Measurements from ENCODE around the gene GRIN3B. TPM values are rescaled to one million over a fixed set of nuclear protein-coding genes. Genes with fewer than 3 reads are reported as not detected.

Gene GRIN3B
- total and polyA plus RNA-seq, 2 of the 4 experiments (the other 2 are of a cell fraction), result under 0.01 to 0.91 TPM

DNA sequence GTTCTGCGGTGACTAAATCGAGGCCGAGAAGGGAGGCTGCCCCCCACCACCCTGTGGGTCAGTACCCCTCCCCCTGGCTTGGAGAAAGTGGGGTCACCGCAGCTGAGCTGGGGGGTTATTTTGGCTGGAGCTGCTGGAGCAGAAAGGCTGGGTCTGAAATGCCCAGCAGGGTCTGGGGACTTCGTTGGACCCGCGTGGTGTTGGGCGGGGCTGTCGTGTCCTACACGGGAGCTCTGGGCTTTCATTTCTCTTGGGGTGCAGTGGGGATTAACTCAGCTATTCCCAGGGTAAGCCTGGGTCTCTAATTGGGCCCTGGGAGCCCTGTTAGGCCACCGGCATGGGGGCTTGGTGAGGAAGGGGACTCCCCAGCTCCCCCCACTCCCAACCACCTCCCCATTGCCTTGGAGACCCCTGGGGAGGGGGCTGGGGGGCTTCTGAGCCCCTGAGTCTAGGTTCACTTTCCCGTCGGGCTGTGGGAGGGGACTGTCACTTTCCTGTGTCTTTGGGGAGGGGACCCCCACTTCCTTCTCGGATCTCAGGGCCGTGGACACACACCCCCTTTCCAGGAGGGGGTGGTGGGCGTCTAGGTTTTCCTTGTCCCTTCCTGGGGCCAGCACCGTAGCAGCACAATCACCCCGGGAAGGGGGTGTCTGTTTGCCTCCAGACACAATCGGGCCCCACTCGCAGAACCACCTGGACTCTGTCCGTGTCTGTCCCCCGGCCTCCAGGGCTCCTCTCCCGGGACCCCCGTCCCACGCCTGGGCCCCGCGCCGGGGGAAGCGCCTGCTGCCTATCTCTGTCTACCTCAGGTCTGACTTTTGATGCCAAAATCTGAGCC lies 26.3 kb upstream of the GRIN3B start:
- H4K5ac ChIP-seq (ENCODE audit: low read depth, low read length), result no peak overlapping the region
- ATAC-seq (ENCODE audit: low read depth) (no peak), DNase-seq (no peak)
- in situ Hi-C loops (cut with MboI; ENCODE audit: low sequenced_read_pairs), result no loop called here
- H3K23ac ChIP-seq (ENCODE audit: low read depth, low read length), result no peak overlapping the region
- H3K14ac ChIP-seq (replicated peaks; ENCODE audit: low read depth, low read length), result no peak overlapping the region
- H3K4me3 ChIP-seq (ENCODE audit: insufficient read depth, low read depth, low read length), result no peak overlapping the region
- no peaks in the 10 kb centered on the region; the same call in 1 of the 2 replicates for H4K20me1 ChIP-seq (ENCODE audit: insufficient read depth, low read length)
- no peak overlapping the region for H3K4ac ChIP-seq (ENCODE audit: low read depth, low read length)
- H3K4me2 ChIP-seq (ENCODE audit: low read depth, low read length), result no peak overlapping the region
- H3K9ac ChIP-seq (ENCODE audit: low read depth, low read length), result no peak overlapping the region
- no peak overlapping the region; the same call in 1 of the 2 replicates for H2AK5ac ChIP-seq (ENCODE audit: low read depth, low read length)
- 63% methylated on average over 9 of the region's 29 CpGs; no CpG with 5 or more reads in 1 of the 2 experiments for WGBS, 2 experiments (ENCODE audit: extremely low coverage in 2 of 2, insufficient read length in 1 of 2)
- ChIA-PET POLR2A (ENCODE audit: unreplicated experiment) (no interaction called here), CTCF (no interaction called here)
- H3K79me1 ChIP-seq (ENCODE audit: low read depth in 1 of 2, low read length in 2 of 2), result peaks cover 9 to 19% of the 10 kb centered on the region in 2 experiments
- BruUV-seq (replicated peaks), result no TSS peak
- intact Hi-C loops (cut with micrococcal nuclease), result no loop called here
- H3K4me1 ChIP-seq (ENCODE audit: control insufficient read depth, insufficient read depth, low read length), result no peaks in the 10 kb centered on the region
- H3K18ac ChIP-seq (ENCODE audit: low read depth, low read length), result no peak overlapping the region
- H2AFZ ChIP-seq (replicated peaks; ENCODE audit: low read length, poor library complexity), result no peak overlapping the region
- H2BK5ac ChIP-seq (ENCODE audit: low read depth, low read length, poor library complexity, severe bottlenecking), result no peak overlapping the region
- no peaks in the 10 kb centered on the region for H3K9me1 ChIP-seq (ENCODE audit: insufficient read depth, low read length)
- H3K9me3 ChIP-seq (ENCODE audit: control insufficient read depth, insufficient read depth, low read length), result peaks cover 5% of the 10 kb centered on the region
- peaks cover 39% of the 10 kb centered on the region for H3K36me3 ChIP-seq (ENCODE audit: control insufficient read depth, insufficient read depth, low read length)
- no peak overlapping the region for H2BK120ac ChIP-seq (ENCODE audit: low read depth, low read length)
- no peak overlapping the region for H3K27ac ChIP-seq (ENCODE audit: insufficient read depth, low read length)
- no peak overlapping the region for H2BK15ac ChIP-seq (ENCODE audit: low read depth, low read length)
- H2BK20ac ChIP-seq (ENCODE audit: low read depth, low read length), result no peak overlapping the region
- no peak for TF ChIP-seq RCOR1 (IDR thresholded peaks at IDR 0.05; ENCODE audit: insufficient replicate concordance, low read length)
- TF ChIP-seq MAFK (IDR thresholded peaks at IDR 0.05; ENCODE audit: low read depth, low read length), result no peak
- TF ChIP-seq, protein P1, sequence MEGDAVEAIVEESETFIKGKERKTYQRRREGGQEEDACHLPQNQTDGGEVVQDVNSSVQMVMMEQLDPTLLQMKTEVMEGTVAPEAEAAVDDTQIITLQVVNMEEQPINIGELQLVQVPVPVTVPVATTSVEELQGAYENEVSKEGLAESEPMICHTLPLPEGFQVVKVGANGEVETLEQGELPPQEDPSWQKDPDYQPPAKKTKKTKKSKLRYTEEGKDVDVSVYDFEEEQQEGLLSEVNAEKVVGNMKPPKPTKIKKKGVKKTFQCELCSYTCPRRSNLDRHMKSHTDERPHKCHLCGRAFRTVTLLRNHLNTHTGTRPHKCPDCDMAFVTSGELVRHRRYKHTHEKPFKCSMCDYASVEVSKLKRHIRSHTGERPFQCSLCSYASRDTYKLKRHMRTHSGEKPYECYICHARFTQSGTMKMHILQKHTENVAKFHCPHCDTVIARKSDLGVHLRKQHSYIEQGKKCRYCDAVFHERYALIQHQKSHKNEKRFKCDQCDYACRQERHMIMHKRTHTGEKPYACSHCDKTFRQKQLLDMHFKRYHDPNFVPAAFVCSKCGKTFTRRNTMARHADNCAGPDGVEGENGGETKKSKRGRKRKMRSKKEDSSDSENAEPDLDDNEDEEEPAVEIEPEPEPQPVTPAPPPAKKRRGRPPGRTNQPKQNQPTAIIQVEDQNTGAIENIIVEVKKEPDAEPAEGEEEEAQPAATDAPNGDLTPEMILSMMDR (conservative IDR thresholded peaks at IDR 0.05; ENCODE audit: low read depth, low read length), result no peak
- TF ChIP-seq RFX5 (IDR thresholded peaks at IDR 0.05; ENCODE audit: low read depth, low read length), result no peak
- no peak for TF ChIP-seq FOS (IDR thresholded peaks at IDR 0.05; ENCODE audit: low read depth, low read length)
- TF ChIP-seq RAD21 (IDR thresholded peaks at IDR 0.05; ENCODE audit: low read length), result no peak
- no peak for TF ChIP-seq POLR2A (IDR thresholded peaks at IDR 0.05; ENCODE audit: low read depth, low read length)
- TF ChIP-seq CHD1 (IDR thresholded peaks at IDR 0.05; ENCODE audit: low read depth, low read length), result no peak
- no peak for TF ChIP-seq MAZ (IDR thresholded peaks at IDR 0.05; ENCODE audit: borderline replicate concordance, low read depth, low read length)
- no peak for TF ChIP-seq ELK1 (IDR thresholded peaks at IDR 0.05; ENCODE audit: borderline replicate concordance, low read depth, low read length)
- TF ChIP-seq, protein P2, sequence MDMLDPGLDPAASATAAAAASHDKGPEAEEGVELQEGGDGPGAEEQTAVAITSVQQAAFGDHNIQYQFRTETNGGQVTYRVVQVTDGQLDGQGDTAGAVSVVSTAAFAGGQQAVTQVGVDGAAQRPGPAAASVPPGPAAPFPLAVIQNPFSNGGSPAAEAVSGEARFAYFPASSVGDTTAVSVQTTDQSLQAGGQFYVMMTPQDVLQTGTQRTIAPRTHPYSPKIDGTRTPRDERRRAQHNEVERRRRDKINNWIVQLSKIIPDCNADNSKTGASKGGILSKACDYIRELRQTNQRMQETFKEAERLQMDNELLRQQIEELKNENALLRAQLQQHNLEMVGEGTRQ (IDR thresholded peaks at IDR 0.05; ENCODE audit: low read depth, low read length), result no peak
- TF ChIP-seq BHLHE40 (IDR thresholded peaks at IDR 0.05; ENCODE audit: low read depth, low read length), result no peak
- no peak overlapping the region for H3K56ac ChIP-seq (ENCODE audit: extremely low read depth, insufficient read depth, low read length)
- dilution Hi-C loops (cut with HindIII; ENCODE audit: low sequenced_read_pairs, unreplicated experiment), result no loop called here
- H2AK9ac ChIP-seq (replicated peaks; ENCODE audit: low read depth, low read length, poor library complexity), result no peak overlapping the region
- no peak overlapping the region for H4K91ac ChIP-seq (ENCODE audit: insufficient read depth, low read depth, low read length)
- H4K8ac ChIP-seq (ENCODE audit: low read depth in 2 of 2, low read length in 2 of 2), result no peak overlapping the region
- H3K27me3 ChIP-seq (ENCODE audit: control insufficient read depth, insufficient read depth, low read length), result no peaks in the 10 kb centered on the region

All from IMR-90 (cell line).